ENCODE results near the gene TGFBR1. TPM values are rescaled to one million over a fixed set of nuclear protein-coding genes. Genes with fewer than 3 reads are reported as not detected.

TGFBR1 gene
- total RNA-seq, 4 donors from 2014 or later: 17.6 to 24.1 (median 22.8) TPM

GRCh38 chr9:99172124-99173091 lies 67.5 kb downstream of the TGFBR1 start:
- Histone ChIP-seq H3K36me3 (no peaks in the 10 kb centered on the region), H3K9me3 (no peaks in the 10 kb centered on the region), H3K27ac (no peak overlapping the region), H3K4me3 (no peak overlapping the region), H3K4me1 (peaks cover 0 to 6% (median 3%) of the 10 kb centered on the region in 4 donors), H3K27me3 (no peaks in the 10 kb centered on the region)
- WGBS, 2 donors (ENCODE audit: low coverage in 1 of 2): 78 to 80% methylated on average over 4 to 10 of the region's 10 CpGs
- in situ Hi-C loops (cut with MboI; ENCODE audit: low pct_ligation_motif_present in 1 of 4, low pct_unique_long_range_greater_than_20kb in 1 of 4, low sequenced_read_pairs in 3 of 4) (no loop called here), intact Hi-C loops (cut with DNase I; ENCODE audit: low total_unique reads) (no loop called here)
- no peak for DNase-seq
- TF ChIP-seq EP300 (IDR thresholded peaks at IDR 0.05; ENCODE audit: low read depth): no peak
- no peak for TF ChIP-seq POLR2A (IDR thresholded peaks at IDR 0.05)

GRCh38 chr9:99173570-99174504 lies 68.9 kb downstream of the TGFBR1 start:
- in situ Hi-C loops (cut with MboI; ENCODE audit: low pct_ligation_motif_present in 1 of 4, low pct_unique_long_range_greater_than_20kb in 1 of 4, low sequenced_read_pairs in 3 of 4) (no loop called here), intact Hi-C loops (cut with DNase I; ENCODE audit: low total_unique reads) (no loop called here)
- Histone ChIP-seq H3K36me3 (no peaks in the 10 kb centered on the region), H3K27me3 (no peaks in the 10 kb centered on the region), H3K9me3 (no peaks in the 10 kb centered on the region), H3K27ac (no peak overlapping the region), H3K4me1 (peaks cover 0 to 6% (median 3%) of the 10 kb centered on the region in 4 donors), H3K4me3 (no peak overlapping the region)
- TF ChIP-seq POLR2A (IDR thresholded peaks at IDR 0.05): no peak
- TF ChIP-seq POLR2AphosphoS5 (IDR thresholded peaks at IDR 0.05): no peak
- TF ChIP-seq EP300 (IDR thresholded peaks at IDR 0.05; ENCODE audit: low read depth): no peak
- TF ChIP-seq CTCF (IDR thresholded peaks at IDR 0.05): no peak
- no peak for DNase-seq
- 15 to 63% methylated on average over 5 to 10 of the region's 10 CpGs for WGBS, 2 donors (ENCODE audit: low coverage in 1 of 2)

DNA sequence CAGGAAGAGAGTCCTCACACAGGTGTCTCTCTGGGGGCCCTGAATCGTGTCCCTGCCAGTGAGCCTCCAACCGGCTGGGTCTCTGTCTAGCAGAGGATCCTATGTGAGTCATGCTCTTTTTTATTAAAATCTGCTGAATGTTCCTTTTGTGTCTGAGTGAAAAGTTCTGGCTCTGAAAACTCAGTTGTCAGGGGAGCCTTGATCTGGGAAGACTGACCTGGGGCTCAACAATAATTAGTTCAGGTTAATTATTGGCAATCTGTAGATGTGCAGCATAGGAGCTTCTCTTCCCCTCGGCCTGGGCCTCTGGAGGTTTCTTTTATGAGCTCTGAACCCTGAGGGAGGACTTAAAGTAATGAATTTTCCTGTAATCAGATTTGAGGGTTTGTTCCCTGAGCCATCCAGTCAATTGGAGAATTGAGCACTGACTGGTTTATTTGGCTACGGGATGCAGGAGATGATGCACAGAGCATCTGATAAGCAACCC lies 71.7 kb downstream of the TGFBR1 start:
- TF ChIP-seq CTCF (IDR thresholded peaks at IDR 0.05) (no peak), EP300 (IDR thresholded peaks at IDR 0.05; ENCODE audit: low read depth) (no peak), POLR2AphosphoS5 (IDR thresholded peaks at IDR 0.05) (no peak), POLR2A (IDR thresholded peaks at IDR 0.05) (no peak)
- H3K27me3 ChIP-seq: no peaks in the 10 kb centered on the region
- no peaks in the 10 kb centered on the region for H3K9me3 ChIP-seq
- H3K4me3 ChIP-seq: no peak overlapping the region
- H3K27ac ChIP-seq: no peak overlapping the region
- in situ Hi-C loops (cut with MboI; ENCODE audit: low pct_ligation_motif_present in 1 of 4, low pct_unique_long_range_greater_than_20kb in 1 of 4, low sequenced_read_pairs in 3 of 4): loop anchor here in 1 of 4 donors (25.0 kb wide), 1 partner anchor 836 kb away; no protein-coding TSS in a partner anchor
- no peaks in the 10 kb centered on the region for H3K36me3 ChIP-seq
- WGBS, 2 donors (ENCODE audit: low coverage in 1 of 2): 42 to 43% methylated on average over 3 to 4 of the region's 4 CpGs
- intact Hi-C loops (cut with DNase I; ENCODE audit: low total_unique reads): no loop called here
- DNase-seq: no peak
- peaks cover 0 to 6% (median 3%) of the 10 kb centered on the region in 4 donors for H3K4me1 ChIP-seq

GRCh38 chr9:99177576-99178366 lies 72.9 kb downstream of the TGFBR1 start:
- Histone ChIP-seq H3K4me1 (peaks cover 0 to 6% (median 3%) of the 10 kb centered on the region in 4 donors), H3K27ac (no peak overlapping the region), H3K9me3 (no peaks in the 10 kb centered on the region), H3K27me3 (no peaks in the 10 kb centered on the region), H3K4me3 (no peak overlapping the region), H3K36me3 (no peaks in the 10 kb centered on the region)
- in situ Hi-C loops (cut with MboI; ENCODE audit: low pct_ligation_motif_present in 1 of 4, low pct_unique_long_range_greater_than_20kb in 1 of 4, low sequenced_read_pairs in 3 of 4): loop anchor here in 1 of 4 donors (25.0 kb wide), 1 partner anchor 835 kb away; no protein-coding TSS in a partner anchor
- 89 to 90% methylated on average over 8 of the region's 8 CpGs for WGBS, 2 donors (ENCODE audit: low coverage in 1 of 2)
- DNase-seq: no peak
- TF ChIP-seq CTCF (IDR thresholded peaks at IDR 0.05): no peak
- no peak for TF ChIP-seq POLR2AphosphoS5 (IDR thresholded peaks at IDR 0.05)
- TF ChIP-seq POLR2A (IDR thresholded peaks at IDR 0.05): no peak
- TF ChIP-seq EP300 (IDR thresholded peaks at IDR 0.05; ENCODE audit: low read depth): no peak
- intact Hi-C loops (cut with DNase I; ENCODE audit: low total_unique reads): loop anchor here (2.0 kb wide), 1 partner anchor 39 kb away; no protein-coding TSS in a partner anchor
